ENCODE results near the gene CIROP.

Gene CIROP

DNA sequence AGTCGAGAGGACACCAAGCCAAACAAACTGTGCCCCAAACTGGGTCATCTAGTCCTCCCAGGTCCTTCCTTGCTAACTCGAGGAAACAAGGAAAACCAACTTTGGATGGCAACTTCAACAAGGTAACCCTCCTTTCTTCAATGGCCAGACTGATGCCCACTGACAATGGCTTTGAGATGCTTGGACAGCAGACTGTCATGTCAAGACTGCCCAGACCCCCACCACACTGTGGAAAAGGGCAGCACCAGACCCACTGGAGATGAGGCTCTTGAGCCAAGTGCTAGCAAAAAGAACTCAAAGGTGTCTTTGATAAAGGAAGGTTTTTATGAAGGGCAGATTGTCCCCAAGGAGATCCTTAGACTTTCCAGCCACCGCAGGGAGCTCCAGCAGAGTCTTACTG is 38.4 kb downstream of the CIROP start:
- no peak for DNase-seq

DNA sequence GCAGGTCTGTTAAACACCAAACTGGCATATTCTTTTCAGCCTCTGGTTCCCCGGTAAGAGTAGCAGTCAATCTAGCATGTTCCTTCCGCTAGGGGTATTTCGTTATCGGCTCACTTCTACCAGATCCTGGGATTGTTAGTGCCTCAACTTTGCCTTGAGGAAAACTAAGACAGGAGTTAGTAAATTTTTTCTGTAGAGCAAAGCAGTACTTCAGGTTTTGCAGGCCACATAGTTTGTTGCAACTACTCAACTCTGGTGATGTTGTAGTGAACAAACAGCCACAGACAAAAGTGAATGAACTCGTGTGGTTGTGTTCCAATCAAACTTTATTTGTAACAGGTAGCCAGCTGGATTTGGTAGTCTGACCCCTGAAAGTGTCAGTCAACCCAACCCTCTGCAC is 41.2 kb downstream of the CIROP start:
- no peak for DNase-seq

DNA sequence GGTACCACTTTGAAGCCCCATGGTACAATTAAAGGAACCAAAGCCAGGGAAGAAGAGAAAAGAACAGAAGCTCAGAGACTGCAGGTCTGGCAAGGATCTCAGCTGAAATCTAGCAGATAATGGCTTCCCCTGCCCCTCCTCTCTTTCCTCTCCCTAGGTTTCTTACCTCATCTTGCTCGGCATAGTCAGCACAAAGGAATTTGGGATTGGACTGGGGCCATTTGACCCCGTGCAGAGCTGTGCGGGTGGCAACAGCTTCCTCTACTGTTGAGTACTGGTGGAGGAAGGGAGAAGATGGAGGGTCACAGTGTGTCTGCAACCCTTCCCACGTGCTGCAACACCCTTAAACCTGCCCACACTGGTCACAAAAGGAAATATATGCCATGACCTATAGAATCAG is 42.8 kb downstream of the CIROP start:
- DNase-seq: no peak

DNA sequence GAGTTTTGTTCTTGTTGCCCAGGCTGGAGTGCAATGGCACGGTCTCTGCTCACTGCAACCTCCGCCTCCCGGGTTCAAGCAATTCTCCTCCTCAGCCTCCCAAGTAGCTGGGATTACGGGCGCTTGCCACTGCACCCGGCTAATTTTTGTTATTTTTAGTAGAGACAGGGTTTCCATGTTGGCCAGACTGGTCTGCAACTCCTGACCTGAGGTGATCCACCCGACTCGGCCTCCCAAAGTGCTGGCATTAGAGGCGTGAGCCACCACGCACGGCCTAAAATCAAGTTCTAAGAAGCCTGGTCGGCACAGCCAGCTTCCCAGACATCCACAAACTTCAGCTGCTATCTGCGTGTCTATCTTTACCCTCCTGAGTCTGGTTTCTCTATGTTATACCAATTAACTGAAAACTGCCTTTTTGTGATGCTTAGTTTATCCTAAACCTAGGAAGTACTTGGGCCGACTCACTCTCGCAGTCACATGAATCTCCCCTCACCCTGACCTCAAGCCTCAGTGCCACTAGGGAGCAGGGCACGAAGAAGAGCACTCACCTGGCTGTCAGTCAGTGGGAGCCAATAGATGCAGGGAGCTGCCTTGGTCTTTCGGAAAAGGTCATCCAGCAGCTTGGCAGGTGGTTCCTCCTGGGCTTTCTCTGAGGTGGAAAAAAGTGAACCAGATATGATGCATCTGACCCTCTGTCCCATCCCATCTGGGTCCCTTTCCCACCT is 44.1 kb downstream of the CIROP start:
- DNase-seq: no peak

DNA sequence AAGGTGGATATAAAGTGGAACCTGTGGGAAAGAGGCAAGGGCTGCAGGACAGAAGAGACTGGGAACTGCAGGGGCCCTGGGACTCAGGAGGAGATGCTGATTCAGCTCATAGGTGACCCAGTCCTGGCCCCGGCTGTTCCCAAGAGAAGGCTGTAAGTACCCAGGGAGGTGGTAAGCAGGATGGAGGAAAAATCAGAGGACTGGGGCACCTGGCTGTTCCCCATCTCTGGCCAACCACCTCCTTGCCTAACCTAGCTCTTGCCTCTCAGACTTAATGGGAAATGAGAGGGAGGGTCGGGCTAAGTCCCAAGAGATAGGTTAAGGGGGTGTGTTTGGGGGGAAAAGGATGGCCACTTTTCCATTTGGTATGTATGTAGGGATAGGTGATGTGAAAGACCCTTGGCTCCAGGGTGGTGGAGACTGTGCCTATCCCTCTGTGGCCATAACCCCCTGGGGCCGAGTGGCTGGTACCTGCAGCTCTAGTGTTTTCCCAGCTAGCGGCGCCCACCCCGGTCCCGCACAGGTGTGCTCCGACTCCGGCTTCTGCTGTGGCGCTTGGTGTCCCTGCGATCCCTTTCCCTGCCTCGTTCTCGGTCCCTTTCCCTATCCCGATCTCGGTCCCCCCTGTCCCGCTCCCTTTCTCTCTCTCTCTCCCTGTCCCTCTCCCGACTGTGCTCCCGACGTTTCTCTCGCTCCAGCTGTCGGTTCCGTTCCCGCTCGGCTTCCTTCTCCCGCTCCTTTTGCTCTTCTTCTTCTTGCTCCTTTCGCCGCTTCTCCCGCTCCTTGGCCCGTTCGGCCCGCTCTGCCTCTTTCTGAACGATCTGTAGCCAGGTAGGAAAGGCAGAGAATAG is 45.9 kb downstream of the CIROP start:
- DNase-seq: no peak

DNA sequence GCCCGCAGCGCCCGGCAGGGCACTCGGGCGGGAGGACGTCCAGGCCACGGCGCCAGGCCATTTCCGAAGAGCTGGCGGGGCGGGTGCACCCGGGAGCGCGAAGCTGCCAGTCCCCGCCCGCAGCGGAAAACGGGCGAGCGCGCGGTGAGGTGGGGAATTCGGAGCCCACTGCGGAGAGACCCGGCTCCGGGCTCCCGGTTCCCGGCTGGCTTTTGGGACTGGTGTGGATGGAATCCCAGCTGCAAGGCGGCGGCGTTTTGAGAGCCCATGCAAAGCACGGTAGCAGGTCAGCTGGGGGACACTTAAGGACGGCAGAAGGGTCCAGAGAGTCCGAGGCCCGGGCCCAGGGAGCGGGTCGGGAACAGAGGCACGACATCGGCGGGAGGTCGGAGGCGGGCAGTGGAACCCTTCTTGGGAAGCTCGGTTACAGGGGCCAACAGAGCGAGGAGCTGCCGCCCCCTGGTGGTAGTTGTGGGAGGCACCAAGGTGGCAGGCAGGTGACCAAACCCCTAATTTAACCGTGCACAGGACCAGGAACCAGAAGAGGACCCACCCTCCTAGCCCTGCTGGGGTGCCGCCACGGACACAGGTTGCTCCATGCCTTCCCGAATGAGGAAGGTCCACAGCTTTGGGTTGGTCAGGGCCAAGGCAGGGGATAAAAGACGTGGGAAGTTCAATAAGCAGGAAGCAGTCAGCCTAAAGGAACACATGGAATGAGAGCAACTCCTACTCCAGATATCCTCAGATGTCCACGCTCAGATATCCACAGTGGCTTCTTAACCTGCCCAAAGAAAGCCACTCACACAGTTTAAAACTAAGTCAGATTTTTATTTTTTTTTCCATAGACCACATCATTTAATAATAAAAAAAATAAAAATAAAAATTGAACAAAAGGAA is 46.8 kb downstream of the CIROP start:
- DNase-seq: no peak

DNA sequence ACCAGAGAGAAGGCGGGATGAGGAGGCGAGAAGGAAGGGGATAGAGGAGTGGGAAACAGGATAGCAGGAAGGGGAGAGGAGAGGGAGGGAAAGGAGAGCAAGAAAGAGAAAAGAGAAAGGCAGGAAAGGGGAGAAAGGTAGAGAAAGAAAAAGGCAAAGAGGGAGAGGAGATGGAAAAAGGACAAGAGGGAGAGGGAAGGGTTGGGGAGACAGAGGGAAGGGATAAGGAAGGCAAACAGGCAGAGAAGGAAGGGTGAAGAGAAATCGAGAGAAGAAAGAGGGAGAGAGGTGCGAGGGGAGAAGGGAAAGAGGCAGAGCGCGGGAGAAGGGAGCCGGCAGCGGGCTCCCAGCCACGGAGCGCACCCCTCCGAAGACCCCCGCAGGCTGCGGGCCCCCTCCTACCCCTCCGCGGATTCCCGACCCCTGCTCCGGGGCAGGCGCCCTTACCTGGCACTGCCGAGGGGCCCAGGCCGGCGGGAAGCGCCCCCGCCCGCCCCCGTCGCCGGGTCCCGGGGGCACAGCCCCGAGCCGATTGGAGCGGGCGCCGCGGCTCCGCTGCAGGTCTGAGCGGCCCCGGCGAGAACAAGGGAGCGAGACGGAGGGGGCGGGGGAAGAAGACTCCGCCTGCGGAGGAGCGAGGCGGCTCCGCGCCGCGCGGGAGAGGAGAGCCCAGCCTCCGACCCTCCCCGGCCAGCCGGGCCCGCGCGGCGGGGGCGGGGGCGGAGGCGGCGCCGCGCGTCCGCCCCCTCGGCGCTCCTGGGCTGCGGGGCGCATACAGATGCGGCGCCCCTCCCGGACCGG is 47.6 kb downstream of the CIROP start, which contains the start of gene CDH24:
TSS of gene CDH24 (minus strand) at position 565 of the 801 bp plus-strand sequence. CDS start 1,787 bp downstream, outside the sequence.
- no peak for DNase-seq

DNA sequence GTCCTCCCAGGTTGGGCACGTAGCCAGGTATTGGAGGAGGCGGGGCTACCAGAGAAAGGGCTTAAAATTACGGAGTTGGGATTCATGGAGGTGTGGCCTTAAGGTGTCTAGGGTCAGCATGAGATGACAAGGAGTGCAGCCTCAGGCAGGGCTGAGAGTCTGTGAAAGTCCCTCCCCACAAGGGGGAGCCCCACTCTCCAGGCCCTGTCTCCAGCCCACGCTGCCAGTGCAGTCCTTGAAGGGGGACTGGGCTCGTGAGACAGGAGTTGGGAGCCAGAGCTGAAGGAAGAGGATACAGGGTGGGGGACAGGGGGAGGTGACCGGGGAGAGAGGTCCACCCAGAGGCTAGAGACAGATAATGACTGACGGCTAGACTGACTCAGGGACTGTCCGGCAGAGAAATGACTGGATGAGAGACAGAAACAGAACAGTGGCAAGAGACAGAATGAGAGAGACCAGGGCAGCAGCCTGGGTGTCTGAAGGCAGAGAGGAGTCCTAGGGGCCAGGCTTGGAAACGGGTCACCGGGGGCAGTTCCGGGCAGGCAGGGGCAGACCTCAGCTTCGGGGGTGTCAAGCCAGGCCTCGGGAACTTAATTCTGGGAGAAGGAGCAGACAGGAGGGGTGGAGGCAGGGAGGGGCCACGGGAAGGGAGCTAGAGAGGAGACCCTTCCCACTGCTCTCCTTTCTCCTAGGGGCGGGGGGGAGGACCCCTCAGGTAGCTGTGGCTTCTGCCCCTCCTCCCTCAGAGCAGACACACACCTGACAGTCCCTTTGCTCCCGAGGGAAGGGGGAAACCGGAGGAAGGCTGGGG is 48.4 kb downstream of the CIROP start:
- no peak for DNase-seq

DNA sequence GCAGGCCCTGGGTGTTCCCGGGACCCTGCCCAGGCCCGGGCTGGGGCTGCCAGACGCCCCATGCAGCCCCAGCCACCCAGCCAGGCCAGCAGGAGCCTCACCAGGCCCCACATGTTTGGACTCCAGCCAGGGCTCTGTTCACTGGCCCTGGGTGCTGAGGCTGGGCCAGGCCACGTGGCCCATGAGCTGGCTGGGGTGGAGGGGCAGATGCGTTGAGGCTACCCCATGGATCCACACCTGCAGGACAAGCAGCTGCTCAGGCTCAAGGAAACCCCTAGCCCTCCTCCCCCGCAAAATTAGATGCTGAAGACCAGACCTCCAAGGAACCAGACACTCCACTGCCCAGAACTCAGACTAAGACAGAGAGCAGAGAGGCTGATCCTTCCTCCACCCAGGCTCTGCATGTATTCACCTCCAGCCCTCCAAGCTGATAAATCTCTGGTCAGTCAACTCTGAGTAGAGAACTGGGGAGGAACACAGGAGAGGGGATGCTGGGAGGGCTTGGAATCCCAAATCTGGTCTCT is 49.1 kb downstream of the CIROP start:
- DNase-seq: no peak

DNA sequence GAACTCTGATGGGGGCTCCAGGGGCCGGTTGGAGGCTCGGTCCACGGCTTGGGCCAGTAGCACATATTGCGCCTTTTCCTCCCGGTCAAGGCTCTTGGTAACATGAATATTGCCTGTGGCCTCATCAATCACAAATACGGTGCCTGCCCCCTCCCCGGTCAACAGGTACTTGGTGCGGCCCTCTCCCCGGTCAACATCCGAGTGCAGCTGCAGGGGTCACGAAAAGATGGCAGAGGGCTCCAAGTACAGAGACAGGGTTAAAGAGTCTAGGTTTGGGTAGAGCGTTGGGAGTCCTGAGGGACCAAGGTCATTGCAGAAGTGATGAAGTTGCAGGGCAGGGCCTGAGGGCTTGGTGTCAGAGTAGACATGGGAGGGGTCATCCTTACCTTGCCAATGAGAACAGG is 49.6 kb downstream of the CIROP start:
- no peak for DNase-seq

DNA sequence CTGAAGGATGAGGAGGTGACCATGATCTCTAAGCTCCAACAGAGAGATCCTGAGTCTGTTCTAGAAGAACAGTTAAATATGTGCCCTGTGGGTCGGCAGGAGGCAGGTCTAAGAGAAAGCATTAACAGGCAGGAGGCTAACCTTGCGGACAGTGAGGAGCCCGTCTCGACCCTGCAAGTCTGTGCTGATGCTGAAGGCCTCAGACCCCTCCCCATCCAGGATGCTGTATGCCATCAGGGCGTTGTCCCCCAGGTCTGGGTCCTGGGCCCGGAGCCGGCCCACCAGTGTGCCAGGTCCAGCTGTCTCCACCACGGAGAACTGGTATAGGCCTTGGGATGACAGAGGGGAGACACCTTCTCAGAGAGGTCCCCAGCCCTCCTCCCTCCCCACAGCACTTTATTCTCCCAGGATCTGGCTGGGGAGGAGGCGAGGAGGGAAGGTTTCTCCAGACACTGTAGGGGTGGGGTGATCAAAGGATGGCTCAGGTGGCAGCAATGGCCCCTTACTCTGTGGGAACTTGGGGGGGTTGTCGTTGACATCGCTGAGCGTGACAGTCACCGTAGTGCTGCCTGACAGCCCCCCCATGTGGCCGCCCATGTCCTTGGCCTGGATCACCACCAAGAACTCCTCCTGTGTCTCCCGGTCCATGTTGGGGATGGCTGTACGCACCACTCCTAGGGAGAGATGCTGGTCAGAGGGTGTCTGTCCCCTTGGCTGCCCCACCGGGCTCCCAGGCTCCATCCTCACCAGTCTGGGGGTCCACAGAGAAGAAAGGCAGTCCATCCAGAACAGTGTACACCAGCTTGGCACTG is 50.6 kb downstream of the CIROP start:
- DNase-seq: no peak

DNA sequence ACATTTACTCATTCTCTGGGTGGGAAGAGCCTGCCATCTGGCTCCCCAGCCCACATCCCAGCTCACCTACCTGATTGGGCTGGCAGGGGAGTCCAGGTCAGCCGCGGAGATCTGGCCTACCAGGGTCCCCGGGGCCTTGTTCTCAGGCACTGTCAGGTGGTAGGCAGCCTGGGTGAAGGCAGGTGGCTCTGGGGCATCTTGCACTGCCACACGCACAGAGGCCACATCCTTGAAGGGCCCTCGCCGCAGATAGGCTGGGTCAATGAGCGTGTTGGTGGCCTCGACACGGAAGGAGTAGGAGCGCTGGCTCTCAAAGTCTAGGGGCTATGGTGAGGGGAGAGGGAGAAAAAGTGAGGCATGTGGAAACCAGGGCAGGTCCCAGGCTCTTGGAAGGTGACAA is 51.4 kb downstream of the CIROP start:
- DNase-seq: no peak

DNA sequence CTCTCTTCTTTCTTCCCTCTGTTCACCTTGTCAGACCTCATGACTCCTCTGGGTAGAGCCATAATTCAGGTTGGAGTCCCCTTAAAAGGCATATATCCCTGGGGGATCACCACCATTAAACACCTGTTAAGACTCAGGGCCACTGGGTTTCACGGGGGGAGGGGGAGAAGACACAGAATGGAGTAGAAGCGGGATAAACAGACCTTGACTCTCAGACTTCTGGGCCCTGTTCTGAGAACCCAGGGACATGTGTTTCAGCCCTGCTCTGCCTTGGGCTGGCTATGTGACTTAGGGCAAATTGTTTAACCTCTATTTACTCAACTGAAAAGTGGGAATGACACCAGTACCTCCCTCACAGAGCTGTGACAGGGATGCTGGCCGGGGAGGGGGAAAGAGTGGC is 52.1 kb downstream of the CIROP start:
- no peak for DNase-seq

DNA sequence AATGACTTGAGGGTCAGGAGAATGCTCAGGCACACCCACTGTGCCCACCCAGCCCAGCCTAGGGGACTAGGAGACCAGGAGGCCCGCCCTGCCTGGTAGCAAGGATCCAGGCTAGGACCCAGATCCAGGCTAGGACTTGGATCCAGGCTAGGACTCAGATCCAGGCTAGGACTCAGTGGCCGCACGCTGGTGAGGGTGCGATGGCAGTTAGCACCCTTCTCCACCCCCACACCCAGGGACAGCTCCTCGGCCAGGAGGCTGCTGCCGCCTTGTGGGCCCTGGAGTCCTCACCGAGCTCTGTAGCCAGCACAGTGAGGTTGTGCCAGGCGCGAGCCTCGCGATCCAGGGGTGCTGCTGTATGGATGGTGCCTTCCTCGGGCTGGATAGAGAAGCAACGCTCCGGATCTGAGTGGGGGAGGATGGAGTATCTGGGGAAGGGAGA is 52.6 kb downstream of the CIROP start:
- DNase-seq: no peak

DNA sequence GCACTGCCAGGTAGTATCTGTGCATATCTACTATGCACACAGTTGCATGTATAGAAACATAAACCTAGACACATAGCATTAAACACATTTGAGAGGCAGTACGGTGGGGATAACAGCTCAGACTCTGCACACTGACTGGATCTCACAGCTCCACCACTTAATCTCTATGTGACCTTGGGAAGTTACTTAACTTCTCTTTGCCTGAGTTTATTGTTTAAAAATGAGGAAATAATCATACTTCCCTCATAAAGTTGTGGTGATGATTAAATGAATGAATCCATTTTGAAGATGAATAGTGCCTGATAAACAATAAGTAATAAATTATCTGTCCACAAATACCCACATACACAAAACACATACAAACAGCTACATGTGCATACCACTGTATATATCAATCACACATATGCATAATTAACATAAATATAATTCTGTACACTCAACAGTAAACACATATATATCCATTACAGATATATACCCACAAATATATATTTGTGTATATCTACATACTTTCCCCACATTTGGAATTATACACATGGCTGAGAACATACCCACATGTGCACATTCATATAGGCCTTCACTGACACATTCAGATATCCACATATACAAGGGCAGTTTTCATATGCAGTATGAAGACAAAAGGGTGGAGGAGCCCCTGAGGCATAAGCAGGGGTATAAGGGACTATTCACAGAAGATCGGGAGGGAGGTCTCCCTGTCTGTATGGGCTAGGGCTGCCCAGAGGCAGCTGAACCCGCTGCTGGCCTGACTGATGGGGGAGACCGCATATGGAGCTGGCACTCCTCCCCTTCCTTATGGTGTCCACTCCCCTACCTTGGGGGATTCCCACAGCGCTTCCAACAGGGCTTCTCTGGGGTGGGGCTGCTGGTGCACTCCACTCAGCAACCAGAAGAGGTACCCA is 53.4 kb downstream of the CIROP start:
- DNase-seq: no peak
